ENCODE data around the gene CATSPERE.
A peak's percentile ranks its signal among the peaks of the same experiment; 100 is the strongest.

CATSPERE gene

GRCh38 chr1:244461245-244462071, at the start of gene CATSPERE:
TSS of gene CATSPERE (plus strand) at chr1:244461273. CDS start at chr1:244461430, 157 bp downstream.
- TF ChIP-seq HDGF (IDR thresholded peaks at IDR 0.05; ENCODE audit: borderline replicate concordance) = peak; percentile 100
- TF ChIP-seq ARNT (IDR thresholded peaks at IDR 0.05) = no peak
- TF ChIP-seq TARDBP (IDR thresholded peaks at IDR 0.05) = peak; percentile 71; the same call in 1 of the 2 replicates
- no peak for TF ChIP-seq FOXA1 (IDR thresholded peaks at IDR 0.05)
- peak; percentile 89 for TF ChIP-seq L3MBTL2 (conservative IDR thresholded peaks at IDR 0.05)
- ChIA-PET CTCF (interaction anchor here (0.6 to 0.7 kb wide), 3 partner anchors 16 to 1051 kb away, joined by 3 read pairs; no protein-coding TSS in a partner anchor), POLR2A (interaction anchor here (0.6 to 2.3 kb wide), 10 partner anchors 10 to 544 kb away, joined by 3 to 16 read pairs (median 4); partner anchors contain the start of gene DESI2)
- peak; percentile 92 for DNase-seq (ENCODE audit: extremely low spot score)

GRCh38 chr1:244412176-244412575, 48.9 kb upstream of the CATSPERE start:
- no peak for TF ChIP-seq L3MBTL2 (conservative IDR thresholded peaks at IDR 0.05)
- CTCF ChIA-PET = interaction anchor here (0.5 kb wide), 1 partner anchor 59 kb away, joined by 3 read pairs; no protein-coding TSS in a partner anchor
- POLR2A ChIA-PET = no interaction called here
- no peak for DNase-seq (ENCODE audit: extremely low spot score)

GRCh38 chr1:244413736-244414135, 47.3 kb upstream of the CATSPERE start:
- no peak for DNase-seq (ENCODE audit: extremely low spot score)
- POLR2A ChIA-PET = no interaction called here
- TF ChIP-seq CTBP1 (IDR thresholded peaks at IDR 0.05; ENCODE audit: borderline replicate concordance) = no peak
- no peak for TF ChIP-seq SUZ12 (IDR thresholded peaks at IDR 0.05)
- no peak for TF ChIP-seq HDGF (IDR thresholded peaks at IDR 0.05; ENCODE audit: borderline replicate concordance)
- TF ChIP-seq PKNOX1 (IDR thresholded peaks at IDR 0.05) = no peak
- TF ChIP-seq BHLHE40 (IDR thresholded peaks at IDR 0.05; ENCODE audit: borderline replicate concordance) = no peak
- no peak for TF ChIP-seq LEF1 (IDR thresholded peaks at IDR 0.05; ENCODE audit: borderline replicate concordance)
- CTCF ChIA-PET = no interaction called here

- CTCF ChIA-PET = no interaction called here
- TF ChIP-seq ZNF384 (IDR thresholded peaks at IDR 0.05) = no peak
- TF ChIP-seq NFRKB (IDR thresholded peaks at IDR 0.05) = no peak
- TF ChIP-seq FOXK2 (IDR thresholded peaks at IDR 0.05) = no peak
- no peak for TF ChIP-seq TARDBP (IDR thresholded peaks at IDR 0.05)
- TF ChIP-seq FOXM1 (IDR thresholded peaks at IDR 0.05; ENCODE audit: borderline replicate concordance) = no peak
- no peak for TF ChIP-seq CTBP1 (IDR thresholded peaks at IDR 0.05; ENCODE audit: borderline replicate concordance)
- TF ChIP-seq SUZ12 (IDR thresholded peaks at IDR 0.05) = no peak
- TF ChIP-seq BHLHE40 (IDR thresholded peaks at IDR 0.05; ENCODE audit: borderline replicate concordance) = no peak
- TF ChIP-seq ARNT (IDR thresholded peaks at IDR 0.05) = no peak
- TF ChIP-seq ELF4 (IDR thresholded peaks at IDR 0.05) = no peak
- TF ChIP-seq SP1 (IDR thresholded peaks at IDR 0.05) = no peak
- no peak for TF ChIP-seq PKNOX1 (IDR thresholded peaks at IDR 0.05)
- TF ChIP-seq HDGF (IDR thresholded peaks at IDR 0.05; ENCODE audit: borderline replicate concordance) = no peak
- no peak for TF ChIP-seq LEF1 (IDR thresholded peaks at IDR 0.05; ENCODE audit: borderline replicate concordance)
- no peak for TF ChIP-seq L3MBTL2 (conservative IDR thresholded peaks at IDR 0.05)
- TF ChIP-seq FOXA1 (IDR thresholded peaks at IDR 0.05) = no peak
- no peak for DNase-seq (ENCODE audit: extremely low spot score)
- POLR2A ChIA-PET = no interaction called here
Observed at GRCh38 chr1:244414543-244414942, 46.5 kb upstream of the CATSPERE start.

GRCh38 chr1:244419024-244419423, 42.0 kb upstream of the CATSPERE start:
- no peak for TF ChIP-seq HDGF (IDR thresholded peaks at IDR 0.05; ENCODE audit: borderline replicate concordance)
- no peak for TF ChIP-seq BHLHE40 (IDR thresholded peaks at IDR 0.05; ENCODE audit: borderline replicate concordance)
- TF ChIP-seq FOXM1 (IDR thresholded peaks at IDR 0.05; ENCODE audit: borderline replicate concordance) = no peak
- TF ChIP-seq ARNT (IDR thresholded peaks at IDR 0.05) = no peak
- TF ChIP-seq L3MBTL2 (conservative IDR thresholded peaks at IDR 0.05) = no peak
- no peak for TF ChIP-seq FOXK2 (IDR thresholded peaks at IDR 0.05)
- TF ChIP-seq NFRKB (IDR thresholded peaks at IDR 0.05) = no peak
- TF ChIP-seq PKNOX1 (IDR thresholded peaks at IDR 0.05) = no peak
- TF ChIP-seq ELF4 (IDR thresholded peaks at IDR 0.05) = no peak
- DNase-seq (ENCODE audit: extremely low spot score) = no peak
- CTCF ChIA-PET = interaction anchor here (0.9 kb wide), 1 partner anchor 64 kb away, joined by 3 read pairs; no protein-coding TSS in a partner anchor
- POLR2A ChIA-PET = no interaction called here

- DNase-seq (ENCODE audit: extremely low spot score) = no peak
- ChIA-PET CTCF (interaction anchor here (0.6 kb wide), 1 partner anchor 178 kb away, joined by 4 read pairs; no protein-coding TSS in a partner anchor), POLR2A (interaction anchor here (1.3 kb wide), 1 partner anchor 24 kb away, joined by 3 read pairs; no protein-coding TSS in a partner anchor)
- TF ChIP-seq TARDBP (IDR thresholded peaks at IDR 0.05) = no peak
- TF ChIP-seq BHLHE40 (IDR thresholded peaks at IDR 0.05; ENCODE audit: borderline replicate concordance) = no peak
- TF ChIP-seq ZNF384 (IDR thresholded peaks at IDR 0.05) = no peak
- TF ChIP-seq CTBP1 (IDR thresholded peaks at IDR 0.05; ENCODE audit: borderline replicate concordance) = no peak
- no peak for TF ChIP-seq NFRKB (IDR thresholded peaks at IDR 0.05)
- TF ChIP-seq PKNOX1 (IDR thresholded peaks at IDR 0.05) = no peak
- TF ChIP-seq ARNT (IDR thresholded peaks at IDR 0.05) = no peak
- no peak for TF ChIP-seq SP1 (IDR thresholded peaks at IDR 0.05)
- no peak for TF ChIP-seq FOXM1 (IDR thresholded peaks at IDR 0.05; ENCODE audit: borderline replicate concordance)
- no peak for TF ChIP-seq LEF1 (IDR thresholded peaks at IDR 0.05; ENCODE audit: borderline replicate concordance)
- TF ChIP-seq FOXA1 (IDR thresholded peaks at IDR 0.05) = no peak
- TF ChIP-seq FOXK2 (IDR thresholded peaks at IDR 0.05) = no peak
- TF ChIP-seq ELF4 (IDR thresholded peaks at IDR 0.05) = no peak
- no peak for TF ChIP-seq L3MBTL2 (conservative IDR thresholded peaks at IDR 0.05)
- no peak for TF ChIP-seq HDGF (IDR thresholded peaks at IDR 0.05; ENCODE audit: borderline replicate concordance)
- TF ChIP-seq SUZ12 (IDR thresholded peaks at IDR 0.05) = no peak
Observed at GRCh38 chr1:244422174-244422573, 38.9 kb upstream of the CATSPERE start.

Measured in HEK293T (cell line).